Thyroid gland (tissue), 4 donors: Measurements from ENCODE around the gene COL23A1. TPM values are rescaled to one million over a fixed set of nuclear protein-coding genes. Genes with fewer than 3 reads are reported as not detected.

ENCODE experiments used
- DNase-seq, 2 donors: peaks; one replicate each; pipeline ENCODE4 v3.0.0-alpha.2; 2019
- H3K27ac ChIP-seq, 3 donors: fragments of 200-600 bp; sonication (generic); 1 replicate in 2 of 3; 2 replicates in 1 of 3; pipeline ENCODE4 v1.5.1; 2016 to 2019; ENCODE audit warnings: mild to moderate bottlenecking in 1 of 3, moderate library complexity in 1 of 3
- H3K27me3 ChIP-seq: fragments of 200-600 bp; sonication (generic); one replicate; pipeline ENCODE4 v1.5.1; 2019
- H3K36me3 ChIP-seq, 2 donors: fragments of 200-600 bp; sonication (generic); one replicate each; pipeline ENCODE4 v1.5.1; 2016 to 2019
- H3K4me1 ChIP-seq, 2 donors: fragments of 200-600 bp; sonication (generic); one replicate each; pipeline ENCODE4 v1.5.1; 2017 to 2019
- H3K4me3 ChIP-seq, 3 donors: fragments of 200-600 bp; sonication (generic); replicated peaks in 1 of 3; 1 replicate in 2 of 3; 2 replicates in 1 of 3; pipeline ENCODE4 v1.5.1; 2016; ENCODE audit warnings: mild to moderate bottlenecking in 1 of 3
- H3K9me3 ChIP-seq: fragments of 200-600 bp; sonication (generic); one replicate; pipeline ENCODE4 v1.5.1; 2017
- CTCF ChIP-seq, 6 experiments: fragments of 200-600 bp in 3 of 6; fragments of 450-650 bp in 3 of 6; sonication (generic) in 3 of 6; IDR thresholded peaks; one replicate each; pipeline ENCODE4 v1.5.1; 2016 to 2019; ENCODE audit warnings: antibody characterized with exemption in 6 of 6, mild to moderate bottlenecking in 2 of 6, inconsistent platforms in 1 of 6, moderate library complexity in 1 of 6
- POLR2A ChIP-seq, 2 donors: fragments of 450-650 bp; IDR thresholded peaks; one replicate each; pipeline ENCODE4 v1.6.1; 2017; ENCODE audit warnings: antibody characterized with exemption in 2 of 2, mild to moderate bottlenecking in 2 of 2, moderate library complexity in 1 of 2
- WGBS, 2 donors: methylation state at CpG; one replicate each; pipeline ENCODE4 v1.1.5; 2017; 5-methylcytosine and 5-hydroxymethylcytosine counted together
- intact Hi-C: fragments of 100-400 bp; cut with DNase I; formaldehyde crosslinking; loops from one replicate; pipeline ENCODE4 v1.15.1; 2023
- total RNA-seq, 4 donors: library from RNA; depleted of rRNA; stranded (reverse); fragments of >200 nt; gene quantifications; one replicate each; pipeline ENCODE4 v1.2.3, GENCODE V29; 2016

Gene COL23A1
- total RNA-seq, 4 donors from 2014 or later = 76.6 to 108 (median 95.7) TPM

- Histone ChIP-seq H3K4me3 (peak overlapping the region in 1 of 3 donors; percentile 0), H3K4me1 (peaks cover 12 to 26% of the 10 kb centered on the region in 2 donors), H3K27me3 (no peaks in the 10 kb centered on the region), H3K27ac (peak overlapping the region; percentile 32 to 63 (median 48)), H3K9me3 (no peaks in the 10 kb centered on the region), H3K36me3 (no peaks in the 10 kb centered on the region)
- WGBS, 2 donors = 51 to 69% methylated on average over 18 of the region's 18 CpGs
- TF ChIP-seq POLR2A (IDR thresholded peaks at IDR 0.05) (no peak), CTCF (IDR thresholded peaks at IDR 0.05) (no peak)
- intact Hi-C loops = no loop called here
- DNase-seq = peak; percentile 61 to 63
Observed at GRCh38 chr5:178312880-178313282, 277.3 kb downstream of the COL23A1 start.

- Histone ChIP-seq H3K4me1 (peaks cover 19 to 39% of the 10 kb centered on the region in 2 donors), H3K27me3 (no peaks in the 10 kb centered on the region), H3K27ac (peak overlapping the region in 1 of 3 donors; percentile 38), H3K9me3 (no peaks in the 10 kb centered on the region), H3K4me3 (no peak overlapping the region), H3K36me3 (no peaks in the 10 kb centered on the region)
- peak in 1 of 2 donors; percentile 12 for DNase-seq
- TF ChIP-seq CTCF (IDR thresholded peaks at IDR 0.05) = no peak
- no peak for TF ChIP-seq POLR2A (IDR thresholded peaks at IDR 0.05)
- intact Hi-C loops = no loop called here
- 86 to 93% methylated on average over 10 to 14 of the region's 17 CpGs for WGBS, 2 donors
Observed at GRCh38 chr5:178310130-178310865, 279.9 kb downstream of the COL23A1 start.

- Histone ChIP-seq H3K4me3 (no peak overlapping the region), H3K27ac (no peak overlapping the region), H3K9me3 (no peaks in the 10 kb centered on the region), H3K36me3 (no peaks in the 10 kb centered on the region), H3K4me1 (peaks cover 25 to 47% of the 10 kb centered on the region in 2 donors), H3K27me3 (no peaks in the 10 kb centered on the region)
- 65 to 70% methylated on average over 10 to 14 of the region's 18 CpGs for WGBS, 2 donors
- intact Hi-C loops = no loop called here
- DNase-seq = peak; percentile 1
- TF ChIP-seq POLR2A (IDR thresholded peaks at IDR 0.05) (no peak), CTCF (IDR thresholded peaks at IDR 0.05) (no peak)
Observed at GRCh38 chr5:178309271-178310013, 280.8 kb downstream of the COL23A1 start.

- Histone ChIP-seq H3K9me3 (no peaks in the 10 kb centered on the region), H3K27ac (no peak overlapping the region), H3K36me3 (no peaks in the 10 kb centered on the region), H3K27me3 (no peaks in the 10 kb centered on the region), H3K4me3 (no peak overlapping the region), H3K4me1 (peaks cover 31 to 50% of the 10 kb centered on the region in 2 donors)
- WGBS, 2 donors = 87 to 89% methylated on average over 13 to 16 of the region's 18 CpGs
- peak in 1 of 2 donors; percentile 2 for DNase-seq
- intact Hi-C loops = no loop called here
- TF ChIP-seq POLR2A (IDR thresholded peaks at IDR 0.05) (no peak), CTCF (IDR thresholded peaks at IDR 0.05) (no peak)
Observed at GRCh38 chr5:178308541-178309092, 281.6 kb downstream of the COL23A1 start.
